K562 (cell line): ENCODE data around the gene LIN7A. TPM values are rescaled to one million over a fixed set of nuclear protein-coding genes. Genes with fewer than 3 reads are reported as not detected.

ENCODE experiments used
- ATAC-seq: fragments of 200-7000 bp; cut with Tn5 transposase; 3 replicates; pipeline ENCODE4 v1.9.1; 2020; ENCODE audit warnings: moderate library complexity
- BruUV-seq: library from RNA; stranded (reverse); fragments of 400-500 nt; replicated peaks from 2 replicates; lab custom pipeline; 2021; lab: Mats Ljungman, UMichigan
- CTCF ChIA-PET: fragments of 300-600 bp; formaldehyde crosslinking; extraction: SDS; loops from one replicate; lab custom pipeline; 2021; ENCODE audit warnings: low intra/inter-chr PET ratio; lab: Yijun Ruan, JAX
- POLR2A ChIA-PET: fragments of 300-600, 350-650 bp; sonication (Branson Sonifier 250); formaldehyde crosslinking; extraction: SDS; loops from one replicate; lab custom pipeline; 2021; ENCODE audit warnings: antibody characterized with exemption, inconsistent platforms; lab: Yijun Ruan, JAX
- DNase-seq, 4 experiments: peaks; one replicate each; pipeline versions ENCODE4 v3.0.0 to v3.0.0-alpha.2; 2011 to 2018; ENCODE audit warnings: low spot score in 3 of 4, mixed read lengths in 3 of 4; ENCODE audit errors: extremely low read depth in 1 of 4
- FAIRE-seq: peaks from 2 replicates; lab custom pipeline; 2011; peaks lifted over from hg19 to GRCh38; lab: Jason Lieb, UNC
- H2AFZ ChIP-seq: 2 replicates; pipeline ENCODE4 v1.6.0; 2011; ENCODE audit warnings: low read depth, low read length, control low read depth, inconsistent platforms
- H3K27ac ChIP-seq: fragments of 200-600 bp; 3 replicates; pipeline ENCODE4 v1.8.0; 2011; ENCODE audit warnings: low read depth, mild to moderate bottlenecking, control low read depth, inconsistent platforms, low read length, moderate library complexity, mixed read lengths; ENCODE audit errors: extremely low read depth
- H3K27me3 ChIP-seq, 2 experiments: fragments of 300-600 bp in 1 of 2; 2 replicates in 1 of 2; 3 replicates in 1 of 2; pipeline versions ENCODE4 v1.6.0 to v1.8.0; 2011; ENCODE audit warnings: inconsistent platforms in 2 of 2, low read length in 2 of 2, mild to moderate bottlenecking in 1 of 2, mixed read lengths in 1 of 2, moderate library complexity in 1 of 2; ENCODE audit not compliant: control insufficient read depth in 2 of 2, insufficient read depth in 2 of 2
- H3K36me3 ChIP-seq: fragments of 300-600 bp; 3 replicates; pipeline ENCODE4 v1.8.0; 2011; ENCODE audit warnings: mild to moderate bottlenecking, low read length, inconsistent platforms; ENCODE audit not compliant: control insufficient read depth, insufficient read depth
- H3K4me1 ChIP-seq, 2 experiments: fragments of 200-600 bp in 1 of 2; replicated peaks in 1 of 2; 2 replicates in 1 of 2; 3 replicates in 1 of 2; pipeline versions ENCODE4 v1.5.1 to v1.8.0; 2011; ENCODE audit warnings: inconsistent platforms in 2 of 2, low read length in 2 of 2, mild to moderate bottlenecking in 1 of 2, mixed read lengths in 1 of 2, moderate library complexity in 1 of 2; ENCODE audit not compliant: control insufficient read depth in 2 of 2, insufficient read depth in 2 of 2
- H3K4me2 ChIP-seq: 2 replicates; pipeline ENCODE4 v1.6.1; 2011; ENCODE audit warnings: low read length, control low read depth, inconsistent platforms, mixed read lengths; ENCODE audit not compliant: insufficient read depth
- H3K4me3 ChIP-seq: fragments of 200-600 bp; sonication (generic), shearing (Covaris generic); 2 replicates; pipeline ENCODE4 v1.5.1; 2016; ENCODE audit warnings: control low read depth, inconsistent platforms
- H3K79me2 ChIP-seq: fragments of 200-600 bp; 3 replicates; pipeline ENCODE4 v1.8.0; 2011; ENCODE audit warnings: low read length, inconsistent platforms; ENCODE audit not compliant: control insufficient read depth, insufficient read depth
- H3K9ac ChIP-seq, 2 experiments: 2 replicates each; pipeline versions ENCODE4 v1.6.0 to v1.6.1; 2011; ENCODE audit warnings: low read depth in 2 of 2, low read length in 2 of 2, control low read depth in 1 of 2, inconsistent platforms in 1 of 2, mild to moderate bottlenecking in 1 of 2, mixed read lengths in 1 of 2; ENCODE audit not compliant: insufficient read depth in 1 of 2
- H3K9me1 ChIP-seq: one replicate; pipeline ENCODE4 v1.6.0; 2011; ENCODE audit warnings: inconsistent platforms, mild to moderate bottlenecking, low read length, moderate library complexity; ENCODE audit not compliant: control insufficient read depth, insufficient read depth
- H3K9me3 ChIP-seq: replicated peaks from 2 replicates; pipeline ENCODE4 v1.5.1; 2011; ENCODE audit warnings: low read depth, low read length, inconsistent platforms; ENCODE audit not compliant: control insufficient read depth, insufficient read depth
- H4K20me1 ChIP-seq: replicated peaks from 2 replicates; pipeline ENCODE4 v1.6.1; 2011; ENCODE audit warnings: low read length, inconsistent platforms, mixed read lengths; ENCODE audit not compliant: control insufficient read depth, insufficient read depth
- CHCHD3 ChIP-seq: fragments of 250-450 bp; sonication (Bioruptor Pico); IDR thresholded peaks from 2 replicates; pipeline ENCODE4 v2.1.2; 2022; ENCODE audit warnings: mild to moderate bottlenecking
- FOXK1 ChIP-seq: sonication (generic); formaldehyde crosslinking; IDR thresholded peaks from 2 replicates; pipeline ENCODE4 v1.8.0; 2022; ENCODE audit warnings: missing genetic modification reagents, mild to moderate bottlenecking, borderline replicate concordance
- NFATC3 ChIP-seq: fragments of 450-650 bp; IDR thresholded peaks from 2 replicates; pipeline ENCODE4 v1.6.1; 2017; ENCODE audit warnings: mild to moderate bottlenecking
- PHTF2 ChIP-seq: fragments of 250-450 bp; sonication (Bioruptor Pico); IDR thresholded peaks from 2 replicates; pipeline ENCODE4 v1.5.0; 2021; ENCODE audit warnings: mild to moderate bottlenecking
- POLR2AphosphoS5 ChIP-seq: IDR thresholded peaks from 2 replicates; pipeline ENCODE4 v1.6.1; 2011; ENCODE audit warnings: mild to moderate bottlenecking, low read depth, low read length, moderate library complexity; ENCODE audit not compliant: control insufficient read depth, insufficient read depth
- POU5F1 ChIP-seq: fragments of 150-350 bp; IDR thresholded peaks from 2 replicates; pipeline ENCODE4 v1.6.1; 2014; ENCODE audit warnings: borderline replicate concordance, low read length, low read depth, mild to moderate bottlenecking; ENCODE audit not compliant: partially characterized antibody
- RBBP5 ChIP-seq: fragments of 200-600 bp; sonication (generic); IDR thresholded peaks from 2 replicates; pipeline ENCODE4 v1.6.1; 2012; ENCODE audit warnings: borderline replicate concordance, mild to moderate bottlenecking, low read length, control low read depth, inconsistent platforms; ENCODE audit not compliant: insufficient read depth, poor library complexity, severe bottlenecking
- STAG1 ChIP-seq: sonication (generic); formaldehyde crosslinking; IDR thresholded peaks from 2 replicates; pipeline ENCODE4 v1.5.0; 2020; ENCODE audit warnings: missing genetic modification reagents, borderline replicate concordance
- ZKSCAN8 ChIP-seq: fragments of 200-800 bp; sonication (Bioruptor generic); IDR thresholded peaks from 2 replicates; pipeline ENCODE4 v1.6.1; 2016; ENCODE audit warnings: missing genetic modification characterization, missing compliant biosample characterization
- ZNF609 ChIP-seq: sonication (generic); formaldehyde crosslinking; IDR thresholded peaks from 2 replicates; pipeline ENCODE4 v1.8.1; 2023; ENCODE audit warnings: missing genetic modification reagents, mild to moderate bottlenecking, borderline replicate concordance
- ZNF707 ChIP-seq: fragments of 250-450 bp; sonication (Bioruptor Pico); conservative IDR thresholded peaks from 2 replicates; pipeline ENCODE4 v1.8.0; 2022; ENCODE audit warnings: inconsistent platforms, mild to moderate bottlenecking, moderate library complexity
- WGBS: fragments of 100-300 bp; shearing (Covaris generic); methylation state at CpG from one replicate; pipeline ENCODE4 v1.1.6; 2016; ENCODE audit warnings: low coverage, mixed read lengths; ENCODE audit not compliant: insufficient coverage; ENCODE audit errors: missing lambda C conversion rate; 5-methylcytosine and 5-hydroxymethylcytosine counted together
- in situ Hi-C: fragments of 300-500 bp; cut with MboI; formaldehyde crosslinking; loops from 4 replicates; pipeline ENCODE4 v1.15.0; 2018; ENCODE audit warnings: inconsistent platforms, mixed read lengths
- intact Hi-C: fragments of 100-400 bp; cut with micrococcal nuclease; formaldehyde crosslinking; loops from 2 replicates; pipeline ENCODE4 v1.14.2; 2022
- polyA plus RNA-seq, 8 experiments: library from polyadenylated mRNA; depleted of rRNA in 4 of 8; stranded (reverse) in 5 of 8; unstranded in 3 of 8; fragments of >200 nt; fragmentation: Nextera tagmentation in 2 of 8; fragmentation: Illumina TruSeq in 1 of 8; extraction: Ambion mirVana in 2 of 8; extraction: Trizol in 1 of 8; gene quantifications; 2 replicates each; pipeline versions ENCODE4 v1.2.1 to v1.2.3, GENCODE V29; 2011 to 2014; ENCODE audit warnings: inconsistent platforms in 1 of 8, missing spikeins in 1 of 8
- total RNA-seq, 7 experiments: library from RNA; depleted of rRNA in 6 of 7; stranded (reverse); fragments of >200 nt in 6 of 7; fragmentation: Illumina TruSeq in 2 of 7; extraction: Trizol in 2 of 7; gene quantifications; 2 replicates each; pipeline versions ENCODE4 v1.2.1 to v1.2.3, GENCODE V29; 2011 to 2021; ENCODE audit warnings: low replicate concordance in 1 of 7

Gene LIN7A
- total and polyA plus RNA-seq, 9 of the 15 experiments (the other 6 are each of a cell fraction or from before 2014, with no cell fraction given): not detected

DNA sequence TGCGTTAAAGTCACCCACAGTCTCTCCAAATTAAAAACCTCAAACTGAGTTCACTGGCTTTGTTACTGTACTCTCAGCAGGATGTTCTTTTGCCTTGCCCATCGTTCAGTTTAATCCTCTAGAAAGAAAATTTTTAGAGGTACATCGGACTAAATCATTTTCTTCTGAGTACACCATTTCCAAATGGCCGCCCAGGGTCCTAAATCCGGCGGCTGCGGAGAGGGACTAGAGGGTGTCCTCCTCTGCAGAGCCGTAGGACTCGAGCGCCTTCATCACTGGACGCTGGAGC, 1.4 kb downstream of the LIN7A start (continued):
- no peak for TF ChIP-seq POU5F1
- TF ChIP-seq ZKSCAN8 (CRISPR knock-in tag): no peak
- TF ChIP-seq ZNF707: no peak
- TF ChIP-seq STAG1: no peak
- TF ChIP-seq RBBP5: no peak
- TF ChIP-seq PHTF2 (CRISPR knock-in tag): no peak
- TF ChIP-seq NFATC3: no peak

GRCh38 chr12:80935111-80935510, 2.6 kb downstream of the LIN7A start:
- H3K4me3 ChIP-seq: no peak overlapping the region
- ChIA-PET CTCF (no interaction called here), POLR2A (no interaction called here)
- no peaks in the 10 kb centered on the region for H3K27me3 ChIP-seq
- TF ChIP-seq POLR2AphosphoS5 (no peak), FOXK1 (CRISPR knock-in tag) (no peak), CHCHD3 (CRISPR knock-in tag) (no peak), ZNF609 (no peak), STAG1 (no peak)
- H3K9ac ChIP-seq: no peak overlapping the region
- no peaks in the 10 kb centered on the region for H3K9me1 ChIP-seq
- no peak for DNase-seq
- no peak overlapping the region for H3K27ac ChIP-seq
- ATAC-seq: no peak
- H4K20me1 ChIP-seq: no peaks in the 10 kb centered on the region
- no peak overlapping the region for H2AFZ ChIP-seq
- intact Hi-C loops: no loop called here
- no peaks in the 10 kb centered on the region for H3K36me3 ChIP-seq
- no TSS peak for BruUV-seq
- no peaks in the 10 kb centered on the region for H3K9me3 ChIP-seq
- FAIRE-seq: no peak
- in situ Hi-C loops: no loop called here
- no peaks in the 10 kb centered on the region for H3K4me1 ChIP-seq
- no peak overlapping the region for H3K4me2 ChIP-seq
- no peaks in the 10 kb centered on the region for H3K79me2 ChIP-seq
- WGBS: 0% methylated on average over 2 of the region's 2 CpGs
